Mesenchymal stem cell (in vitro differentiated cells and primary cell): ENCODE measurements around the gene TP53TG5.

Source experiments
- DNase-seq: peaks from one replicate; pipeline ENCODE4 v3.0.0-alpha.2; 2013
- H2AFZ ChIP-seq: one replicate; pipeline ENCODE4 v1.6.1; 2013; ENCODE audit warnings: low read depth, mild to moderate bottlenecking, control low read depth, inconsistent platforms, low read length, moderate library complexity
- H2AK5ac ChIP-seq: 2 replicates; pipeline ENCODE4 v1.6.1; 2013; ENCODE audit warnings: low read length, moderate library complexity, mild to moderate bottlenecking, inconsistent platforms; ENCODE audit not compliant: severe bottlenecking
- H2BK120ac ChIP-seq: one replicate; pipeline ENCODE4 v1.6.1; 2013; ENCODE audit warnings: low read depth, mild to moderate bottlenecking, inconsistent platforms, low read length, moderate library complexity
- H2BK12ac ChIP-seq, 2 experiments: one replicate each; pipeline ENCODE4 v1.6.1; 2013; ENCODE audit warnings: inconsistent platforms in 2 of 2, low read length in 2 of 2, mild to moderate bottlenecking in 2 of 2, moderate library complexity in 2 of 2, control low read depth in 1 of 2
- H2BK15ac ChIP-seq: one replicate; pipeline ENCODE4 v1.6.1; 2013; ENCODE audit warnings: mild to moderate bottlenecking, low read depth, inconsistent platforms; ENCODE audit not compliant: poor library complexity, severe bottlenecking
- H2BK5ac ChIP-seq: 2 replicates; pipeline ENCODE4 v1.6.1; 2013; ENCODE audit warnings: low read depth, mild to moderate bottlenecking, low read length, control low read depth, inconsistent platforms; ENCODE audit not compliant: poor library complexity, severe bottlenecking
- H3K14ac ChIP-seq, 2 experiments: one replicate each; pipeline ENCODE4 v1.6.1; 2013; ENCODE audit warnings: inconsistent platforms in 2 of 2, low read length in 2 of 2, control low read depth in 1 of 2, mild to moderate bottlenecking in 1 of 2, moderate library complexity in 1 of 2
- H3K18ac ChIP-seq, 2 experiments: one replicate each; pipeline ENCODE4 v1.6.1; 2013; ENCODE audit warnings: inconsistent platforms in 2 of 2, low read length in 2 of 2, control low read depth in 1 of 2, low read depth in 1 of 2, mild to moderate bottlenecking in 1 of 2
- H3K23ac ChIP-seq, 2 experiments: one replicate each; pipeline ENCODE4 v1.6.1; 2013; ENCODE audit warnings: inconsistent platforms in 2 of 2, low read length in 2 of 2, mild to moderate bottlenecking in 2 of 2, moderate library complexity in 2 of 2, control low read depth in 1 of 2
- H3K27ac ChIP-seq: 2 replicates; pipeline ENCODE4 v1.5.1; 2013; ENCODE audit warnings: mild to moderate bottlenecking, moderate library complexity, low read length, control low read depth, inconsistent platforms; ENCODE audit not compliant: poor library complexity, severe bottlenecking
- H3K27me3 ChIP-seq, 2 experiments: 2 replicates each; pipeline versions ENCODE4 v1.6.1 to v1.7.0; 2013; ENCODE audit warnings: low read length in 2 of 2, mild to moderate bottlenecking in 2 of 2, moderate library complexity in 2 of 2, control low read depth in 1 of 2, inconsistent platforms in 1 of 2; ENCODE audit not compliant: control insufficient read depth in 1 of 2, insufficient read depth in 1 of 2
- H3K36me3 ChIP-seq, 2 experiments: 2 replicates each; pipeline versions ENCODE4 v1.6.1 to v1.7.0; 2013; ENCODE audit warnings: low read length in 2 of 2, control low read depth in 1 of 2, inconsistent platforms in 1 of 2, low read depth in 1 of 2, mild to moderate bottlenecking in 1 of 2; ENCODE audit not compliant: insufficient read depth in 2 of 2, control insufficient read depth in 1 of 2
- H3K4ac ChIP-seq, 2 experiments: one replicate each; pipeline ENCODE4 v1.6.1; 2013; ENCODE audit warnings: inconsistent platforms in 2 of 2, low read length in 2 of 2, mild to moderate bottlenecking in 2 of 2, moderate library complexity in 2 of 2, control low read depth in 1 of 2, low read depth in 1 of 2
- H3K4me1 ChIP-seq: 2 replicates; pipeline ENCODE4 v1.6.1; 2013; ENCODE audit warnings: low read depth, low read length, control low read depth; ENCODE audit not compliant: control insufficient read depth, insufficient read depth
- H3K4me2 ChIP-seq: 2 replicates; pipeline ENCODE4 v1.6.1; 2013; ENCODE audit warnings: low read length, mild to moderate bottlenecking, inconsistent platforms; ENCODE audit not compliant: poor library complexity, severe bottlenecking
- H3K4me3 ChIP-seq, 2 experiments: 2 replicates each; pipeline versions ENCODE4 v1.5.1 to v1.7.0; 2013; ENCODE audit warnings: low read length in 2 of 2, mild to moderate bottlenecking in 2 of 2, control low read depth in 1 of 2, low read depth in 1 of 2; ENCODE audit not compliant: insufficient read depth in 1 of 2
- H3K79me1 ChIP-seq: replicated peaks from 2 replicates; pipeline ENCODE4 v1.6.1; 2013; ENCODE audit warnings: mild to moderate bottlenecking, control low read depth, low read length, inconsistent platforms; ENCODE audit not compliant: poor library complexity, severe bottlenecking
- H3K9ac ChIP-seq: 2 replicates; pipeline ENCODE4 v1.7.0; 2013; ENCODE audit warnings: mild to moderate bottlenecking, low read length, moderate library complexity
- H3K9me3 ChIP-seq: 2 replicates; pipeline ENCODE4 v1.7.0; 2013; ENCODE audit warnings: mild to moderate bottlenecking, low read length; ENCODE audit not compliant: control insufficient read depth
- H4K8ac ChIP-seq: one replicate; pipeline ENCODE4 v1.6.1; 2013; ENCODE audit warnings: inconsistent platforms, mild to moderate bottlenecking, low read length, moderate library complexity
- H4K91ac ChIP-seq: one replicate; pipeline ENCODE4 v1.6.1; 2013; ENCODE audit warnings: mild to moderate bottlenecking, low read length, inconsistent platforms
- WGBS: methylation state at CpG from one replicate; pipeline ENCODE4 v1.1.7; 2013; ENCODE audit warnings: mixed read lengths; 5-methylcytosine and 5-hydroxymethylcytosine counted together

Gene TP53TG5

GRCh38 chr20:45345104-45345936 lies 32.8 kb downstream of the TP53TG5 start:
- Histone ChIP-seq H3K79me1 (no peaks in the 10 kb centered on the region), H2BK120ac (peak overlapping the region; percentile 50), H3K9ac (peak overlapping the region; percentile 89), H3K18ac (peak overlapping the region; percentile 0 to 7), H4K91ac (no peak overlapping the region), H2BK5ac (no peak overlapping the region), H2BK15ac (peak overlapping the region; percentile 54), H2AK5ac (peak overlapping the region; percentile 55), H3K23ac (no peak overlapping the region), H3K4me1 (peaks cover 54% of the 10 kb centered on the region), H3K4me2 (peak overlapping the region; percentile 64), H3K36me3 (peaks cover 9 to 11% of the 10 kb centered on the region in 2 experiments), H3K4ac (no peak overlapping the region), H2AFZ (no peak overlapping the region), H4K8ac (no peak overlapping the region), H2BK12ac (peak overlapping the region in 1 of 2 experiments; percentile 27), H3K27ac (peak overlapping the region; percentile 14), H3K4me3 (peak overlapping the region in 1 of 2 experiments; percentile 81), H3K9me3 (no peaks in the 10 kb centered on the region), H3K14ac (no peak overlapping the region), H3K27me3 (no peaks in the 10 kb centered on the region)
- no peak for DNase-seq
- 85% methylated on average over 6 of the region's 9 CpGs for WGBS

DNA sequence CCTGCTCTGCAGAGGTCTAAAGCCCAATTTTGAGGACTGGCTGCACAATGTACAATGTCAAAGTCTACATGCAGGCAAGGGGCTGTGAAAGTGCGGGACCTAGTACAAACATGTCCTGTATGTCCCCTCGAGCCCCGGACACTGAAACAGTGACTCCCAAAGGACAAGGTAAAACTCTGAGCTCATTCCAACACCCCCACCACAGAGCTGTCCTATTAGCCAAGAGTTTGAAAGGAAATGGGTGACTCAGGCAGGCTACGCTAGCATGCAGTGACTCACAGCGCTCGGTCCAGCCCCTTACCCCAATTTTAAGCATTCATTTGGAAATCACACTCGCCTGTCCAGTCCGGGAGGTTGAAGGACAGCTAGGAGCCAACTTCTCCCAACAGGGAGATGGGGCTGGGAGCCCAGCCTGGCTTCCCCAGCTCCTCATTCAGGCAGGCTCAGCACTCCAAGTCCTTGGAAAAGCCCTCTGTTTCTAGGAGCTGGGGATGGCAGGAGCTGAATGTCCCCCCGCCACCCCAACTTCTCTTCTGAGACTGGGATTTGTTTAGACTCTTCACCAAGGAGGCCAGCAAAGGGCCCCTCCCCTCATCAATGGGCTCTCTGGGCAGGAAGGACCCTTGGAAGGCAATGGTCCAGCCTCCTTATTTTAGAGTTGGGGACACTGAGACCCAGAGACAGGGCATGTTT lies 33.8 kb downstream of the TP53TG5 start:
- peak overlapping the region; percentile 77 for H4K91ac ChIP-seq
- H3K36me3 ChIP-seq, result peaks cover 17 to 18% of the 10 kb centered on the region in 2 experiments
- H3K9me3 ChIP-seq, result no peaks in the 10 kb centered on the region
- peak overlapping the region; percentile 27 for H2BK120ac ChIP-seq
- H3K14ac ChIP-seq, result no peak overlapping the region
- H3K9ac ChIP-seq, result peak overlapping the region; percentile 89
- peak; percentile 93 for DNase-seq
- no peaks in the 10 kb centered on the region for H3K27me3 ChIP-seq
- H2AFZ ChIP-seq, result no peak overlapping the region
- 10% methylated on average over 9 of the region's 9 CpGs for WGBS
- peak overlapping the region; percentile 11 to 92 for H2BK12ac ChIP-seq
- peak overlapping the region; percentile 69 for H4K8ac ChIP-seq
- peak overlapping the region; percentile 56 to 82 for H3K4ac ChIP-seq
- peak overlapping the region; percentile 92 for H3K27ac ChIP-seq
- peak overlapping the region; percentile 79 for H2AK5ac ChIP-seq
- H3K18ac ChIP-seq, result peak overlapping the region; percentile 77 to 86
- no peaks in the 10 kb centered on the region for H3K79me1 ChIP-seq
- H2BK15ac ChIP-seq, result peak overlapping the region; percentile 37
- H3K4me1 ChIP-seq, result peaks cover 56% of the 10 kb centered on the region
- peak overlapping the region in 1 of 2 experiments; percentile 47 for H3K23ac ChIP-seq
- peak overlapping the region in 1 of 2 experiments; percentile 81 for H3K4me3 ChIP-seq
- peak overlapping the region; percentile 56 for H3K4me2 ChIP-seq
- H2BK5ac ChIP-seq, result peak overlapping the region; percentile 74

DNA sequence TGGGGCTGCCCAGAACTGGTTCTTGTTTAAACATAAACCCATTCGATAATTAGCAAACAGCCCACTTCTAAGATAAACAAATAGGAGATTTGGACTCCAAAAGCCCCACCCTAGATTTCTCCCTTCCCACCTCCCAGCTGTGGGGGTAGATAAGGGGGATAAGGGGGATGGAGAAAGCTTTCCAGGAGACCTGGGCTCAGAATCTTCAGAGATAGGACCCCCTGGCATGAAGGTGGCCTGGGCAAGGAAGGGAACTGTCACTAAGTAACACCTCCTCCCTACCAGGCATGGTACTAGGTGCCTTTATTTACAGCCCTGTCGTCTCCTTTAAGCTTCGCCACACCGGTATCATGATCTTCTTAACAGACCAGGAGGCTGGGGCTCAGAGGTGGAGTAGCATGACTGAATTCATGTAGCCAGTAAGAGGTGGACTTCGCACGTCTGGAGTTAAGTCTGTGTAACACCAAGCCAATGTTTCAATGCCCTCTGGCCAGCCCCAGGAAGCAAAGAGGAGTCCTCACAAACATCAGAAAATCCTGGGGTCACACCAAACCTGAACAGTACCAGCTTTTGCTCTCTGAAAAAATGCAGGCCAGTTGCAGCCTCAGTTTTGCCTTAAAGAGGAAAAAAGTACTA lies 34.5 kb downstream of the TP53TG5 start:
- peak overlapping the region in 1 of 2 experiments; percentile 2 for H3K14ac ChIP-seq
- H3K79me1 ChIP-seq, result no peaks in the 10 kb centered on the region
- H3K27me3 ChIP-seq, result no peaks in the 10 kb centered on the region
- H4K91ac ChIP-seq, result peak overlapping the region; percentile 77
- H3K4ac ChIP-seq, result peak overlapping the region; percentile 22 to 82
- peaks cover 22% of the 10 kb centered on the region in 2 experiments for H3K36me3 ChIP-seq
- no peaks in the 10 kb centered on the region for H3K9me3 ChIP-seq
- 21% methylated on average over 5 of the region's 6 CpGs for WGBS
- H3K4me2 ChIP-seq, result peak overlapping the region; percentile 56
- H2AK5ac ChIP-seq, result peak overlapping the region; percentile 92
- H3K23ac ChIP-seq, result peak overlapping the region; percentile 14 to 47
- H3K4me1 ChIP-seq, result peaks cover 60% of the 10 kb centered on the region
- peak overlapping the region in 1 of 2 experiments; percentile 81 for H3K4me3 ChIP-seq
- H2BK12ac ChIP-seq, result peak overlapping the region; percentile 78 to 92
- H2BK120ac ChIP-seq, result peak overlapping the region; percentile 27
- peak overlapping the region; percentile 92 for H3K27ac ChIP-seq
- H3K18ac ChIP-seq, result peak overlapping the region; percentile 77 to 94
- H2AFZ ChIP-seq, result no peak overlapping the region
- peak; percentile 52 for DNase-seq
- peak overlapping the region; percentile 89 for H3K9ac ChIP-seq
- H4K8ac ChIP-seq, result peak overlapping the region; percentile 48
- H2BK5ac ChIP-seq, result peak overlapping the region; percentile 74
- H2BK15ac ChIP-seq, result no peak overlapping the region
